Frontal cortex (tissue), 4 donors: ENCODE measurements around the gene SLC25A4. TPM values are rescaled to one million over a fixed set of nuclear protein-coding genes. Genes with fewer than 3 reads are reported as not detected.
A peak's percentile ranks its signal among the peaks of the same experiment; 100 is the strongest.
"Not testable (repeated sequence)": the region's sequence is repeated elsewhere in the genome, so short reads cannot be mapped to it uniquely, and the experiment has no call there.

Source experiments
- DNase-seq, 2 donors: peaks; one replicate each; pipeline ENCODE4 v3.0.0; 2012; ENCODE audit warnings: low spot score in 2 of 2
- FAIRE-seq: peaks from 2 replicates; lab custom pipeline; 2012; peaks lifted over from hg19 to GRCh38; lab: Jason Lieb, UNC
- total RNA-seq: library from RNA; depleted of rRNA; stranded (reverse); fragments of >200 nt; gene quantifications from one replicate; pipeline ENCODE4 v1.2.3, GENCODE V29; 2014
- donor health status: control.
- donor health status: control.
- donor health status: control.

The SLC25A4 gene
- total RNA-seq, 1 donor from 2014 or later, result 35.1 TPM

GRCh38 chr4:185167234-185167633 lies 24.2 kb downstream of the SLC25A4 start:
- no peak for FAIRE-seq
- DNase-seq, result no peak

- FAIRE-seq, result no peak
Measured at GRCh38 chr4:185171373-185172071, 28.5 kb downstream of the SLC25A4 start.

GRCh38 chr4:185179488-185179887 lies 36.4 kb downstream of the SLC25A4 start:
- no peak for DNase-seq
- FAIRE-seq, result no peak

More at GRCh38 chr4:185171373-185172071, 28.5 kb downstream of the SLC25A4 start:
- DNase-seq, result no peak

- DNase-seq (no peak), FAIRE-seq (no peak)
Measured at GRCh38 chr4:185182239-185182638, 39.2 kb downstream of the SLC25A4 start.

GRCh38 chr4:185183622-185184281 lies 40.7 kb downstream of the SLC25A4 start:
- peak; percentile 46 to 60 for DNase-seq
- FAIRE-seq, result peak; percentile 96

- DNase-seq, result no peak
- no peak for FAIRE-seq
Measured at GRCh38 chr4:185186769-185187168, 43.7 kb downstream of the SLC25A4 start.

GRCh38 chr4:185189606-185190305 lies 46.7 kb downstream of the SLC25A4 start:
- FAIRE-seq, result peak; percentile 28
- DNase-seq, result no peak

- DNase-seq (no peak), FAIRE-seq (no peak)
Measured at GRCh38 chr4:185190306-185190856, 47.3 kb downstream of the SLC25A4 start.

GRCh38 chr4:185192059-185192458 lies 49.0 kb downstream of the SLC25A4 start:
- FAIRE-seq (no peak), DNase-seq (no peak)

GRCh38 chr4:185194924-185195888 lies 52.1 kb downstream of the SLC25A4 start:
- no peak for DNase-seq
- no peak for FAIRE-seq

- FAIRE-seq (no peak), DNase-seq (no peak)
Measured at GRCh38 chr4:185196437-185196836, 53.4 kb downstream of the SLC25A4 start.

- not testable (repeated sequence) for FAIRE-seq, DNase-seq
Measured at GRCh38 chr4:185198189-185198588, 55.1 kb downstream of the SLC25A4 start.

Other genes with a start within 250 kb of the SLC25A4 start
- not detected for gene HELT, start 124.8 kb upstream of the SLC25A4 start, total RNA-seq
- gene CFAP97, start 60.7 kb downstream of the SLC25A4 start, total RNA-seq, result 62.4 TPM
- 55.4 TPM for gene SNX25, start 66.3 kb downstream of the SLC25A4 start, total RNA-seq